Measurements from ENCODE around the gene SLCO3A1.

SLCO3A1 gene

GRCh38 chr15:91861223-91861622 lies 7.7 kb downstream of the SLCO3A1 start:
- DNase-seq (ENCODE audit: low spot score) = no peak

- no peak for DNase-seq (ENCODE audit: low spot score)
Measured at GRCh38 chr15:91862891-91863504, 9.5 kb downstream of the SLCO3A1 start.

- no peak for DNase-seq (ENCODE audit: low spot score)
Measured at GRCh38 chr15:91863621-91864255, 10.2 kb downstream of the SLCO3A1 start.

GRCh38 chr15:91864664-91865063 lies 11.2 kb downstream of the SLCO3A1 start:
- no peak for DNase-seq (ENCODE audit: low spot score)

- DNase-seq (ENCODE audit: low spot score) = no peak
Measured at GRCh38 chr15:91865486-91865885, 12.0 kb downstream of the SLCO3A1 start.

- no peak for DNase-seq (ENCODE audit: low spot score)
Measured at GRCh38 chr15:91865950-91866349, 12.4 kb downstream of the SLCO3A1 start.

GRCh38 chr15:91866371-91866905 lies 12.9 kb downstream of the SLCO3A1 start:
- no peak for DNase-seq (ENCODE audit: low spot score)

- DNase-seq (ENCODE audit: low spot score) = peak; percentile 35
Measured at GRCh38 chr15:91866971-91867372, 13.5 kb downstream of the SLCO3A1 start.

- peak; percentile 87 for DNase-seq (ENCODE audit: low spot score)
Measured at GRCh38 chr15:91867581-91868026, 14.1 kb downstream of the SLCO3A1 start.

GRCh38 chr15:91870876-91871537 lies 17.5 kb downstream of the SLCO3A1 start:
- no peak for DNase-seq (ENCODE audit: low spot score)

- no peak for DNase-seq (ENCODE audit: low spot score)
Measured at GRCh38 chr15:91871837-91872236, 18.3 kb downstream of the SLCO3A1 start.

GRCh38 chr15:91872356-91873137 lies 19.0 kb downstream of the SLCO3A1 start:
- DNase-seq (ENCODE audit: low spot score) = no peak

GRCh38 chr15:91873138-91873536 lies 19.6 kb downstream of the SLCO3A1 start:
- DNase-seq (ENCODE audit: low spot score) = no peak

- DNase-seq (ENCODE audit: low spot score) = no peak
Measured at GRCh38 chr15:91874171-91874570, 20.7 kb downstream of the SLCO3A1 start.

GRCh38 chr15:91874992-91875660 lies 21.6 kb downstream of the SLCO3A1 start:
- no peak for DNase-seq (ENCODE audit: low spot score)

GRCh38 chr15:91876187-91876586 lies 22.7 kb downstream of the SLCO3A1 start:
- DNase-seq (ENCODE audit: low spot score) = no peak

- DNase-seq (ENCODE audit: low spot score) = no peak
Measured at GRCh38 chr15:91878319-91878870, 24.9 kb downstream of the SLCO3A1 start.

- DNase-seq (ENCODE audit: low spot score) = no peak
Measured at GRCh38 chr15:91879158-91879557, 25.6 kb downstream of the SLCO3A1 start.

- DNase-seq (ENCODE audit: low spot score) = no peak
Measured at GRCh38 chr15:91880373-91880772, 26.9 kb downstream of the SLCO3A1 start.

- DNase-seq (ENCODE audit: low spot score) = no peak
Measured at GRCh38 chr15:91881569-91882297, 28.2 kb downstream of the SLCO3A1 start.

Data from AG08396 (cell line).